Lung (tissue), 12 donors: ENCODE data around the gene RFPL1. TPM values are rescaled to one million over a fixed set of nuclear protein-coding genes. Genes with fewer than 3 reads are reported as not detected.

Experiments used
- ATAC-seq: fragments of 200-7000 bp; cut with Tn5 transposase; one replicate; pipeline ENCODE4 v1.9.1; 2020; ENCODE audit warnings: moderate number of reproducible peaks; ENCODE audit not compliant: insufficient read depth, low FRiP score
- DNase-seq, 3 donors: peaks; one replicate each; pipeline ENCODE4 v3.0.0-alpha.2; 2013 to 2017
- H3K27ac ChIP-seq, 2 donors: one replicate each; pipeline ENCODE4 v1.5.1; 2013; ENCODE audit warnings: mild to moderate bottlenecking in 2 of 2, moderate library complexity in 2 of 2, control low read depth in 1 of 2, inconsistent platforms in 1 of 2, low read depth in 1 of 2, low read length in 1 of 2
- H3K27me3 ChIP-seq, 3 donors: one replicate each; pipeline ENCODE4 v1.5.1; 2013; ENCODE audit warnings: low read length in 2 of 3; ENCODE audit not compliant: control insufficient read depth in 3 of 3, insufficient read depth in 3 of 3
- H3K36me3 ChIP-seq, 4 donors: one replicate each; pipeline ENCODE4 v1.5.1; 2013; ENCODE audit warnings: low read length in 4 of 4, mild to moderate bottlenecking in 1 of 4, moderate library complexity in 1 of 4; ENCODE audit not compliant: control insufficient read depth in 4 of 4, insufficient read depth in 4 of 4
- H3K4me1 ChIP-seq, 5 donors: one replicate each; pipeline ENCODE4 v1.5.1; 2013; ENCODE audit warnings: low read length in 5 of 5, mild to moderate bottlenecking in 2 of 5, moderate library complexity in 1 of 5; ENCODE audit not compliant: control insufficient read depth in 5 of 5, insufficient read depth in 5 of 5
- H3K4me3 ChIP-seq: one replicate; pipeline ENCODE4 v1.5.1; 2013; ENCODE audit warnings: mild to moderate bottlenecking, control low read depth, moderate library complexity
- H3K9ac ChIP-seq, 2 donors: one replicate each; pipeline ENCODE4 v1.5.1; 2013; ENCODE audit warnings: low read length in 2 of 2, control low read depth in 1 of 2; ENCODE audit not compliant: insufficient read depth in 1 of 2
- H3K9me3 ChIP-seq, 4 donors: one replicate each; pipeline ENCODE4 v1.5.1; 2013; ENCODE audit warnings: low read length in 3 of 4, mild to moderate bottlenecking in 1 of 4, moderate library complexity in 1 of 4; ENCODE audit not compliant: control insufficient read depth in 4 of 4, insufficient read depth in 3 of 4
- CTCF ChIP-seq: IDR thresholded peaks from 2 replicates; pipeline ENCODE4 v1.5.1; 2012; ENCODE audit warnings: mild to moderate bottlenecking; ENCODE audit errors: control extremely low read depth, extremely low read depth
- WGBS, 2 donors: extraction: QIAGEN DNeasy Blood & Tissue Kit; methylation state at CpG; one replicate each; pipeline ENCODE4 v1.1.7; 2013; 5-methylcytosine and 5-hydroxymethylcytosine counted together
- polyA plus RNA-seq, 2 donors: library from polyadenylated mRNA; stranded (reverse); fragments of 200-250 nt; gene quantifications; one replicate each; pipeline ENCODE4 v1.2.1, GENCODE V29; 2013
- total RNA-seq, 2 donors: library from RNA; depleted of rRNA in 1 of 2; stranded (reverse); fragments of >200 nt in 1 of 2; gene quantifications; one replicate each; pipeline ENCODE4 v1.2.1, GENCODE V29; 2014 to 2021
- donor health status: control.
- donor health status: control.
- donor health status: Bipolar disorder and iron deficiency.
- donor health status: healthy.
- donor health status: DM: yes; HTN: yes; CAD: no.

The RFPL1 gene
- total and polyA plus RNA-seq, 4 donors: not detected

GRCh38 chr22:29480262-29480511 is 41.8 kb downstream of the RFPL1 start:
- DNase-seq (no peak), ATAC-seq (no peak)
- peaks cover 0 to 25% (median 0%) of the 10 kb centered on the region in 5 donors for H3K4me1 ChIP-seq
- H3K9ac ChIP-seq: no peak overlapping the region
- peaks cover 3 to 19% (median 17%) of the 10 kb centered on the region in 3 donors for H3K27me3 ChIP-seq
- peaks cover 0 to 13% (median 0%) of the 10 kb centered on the region in 4 donors for H3K9me3 ChIP-seq
- TF ChIP-seq CTCF: no peak
- no peak overlapping the region for H3K4me3 ChIP-seq
- WGBS, 2 donors: 6% methylated on average over 39 of the region's 39 CpGs
- H3K36me3 ChIP-seq: no peaks in the 10 kb centered on the region
- no peak overlapping the region for H3K27ac ChIP-seq

GRCh38 chr22:29480512-29481264 is 42.3 kb downstream of the RFPL1 start:
- Histone ChIP-seq H3K27ac (no peak overlapping the region), H3K9ac (no peak overlapping the region), H3K36me3 (no peaks in the 10 kb centered on the region), H3K9me3 (peaks cover 0 to 16% (median 0%) of the 10 kb centered on the region in 4 donors), H3K4me1 (peaks cover 0 to 25% (median 0%) of the 10 kb centered on the region in 5 donors), H3K4me3 (no peak overlapping the region), H3K27me3 (peaks cover 3 to 19% (median 17%) of the 10 kb centered on the region in 3 donors)
- 13% methylated on average over 82 to 107 of the region's 107 CpGs for WGBS, 2 donors
- DNase-seq (peak; percentile 66 to 83 (median 76)), ATAC-seq (no peak)
- no peak for TF ChIP-seq CTCF

GRCh38 chr22:29481265-29482000 is 43.0 kb downstream of the RFPL1 start:
- no peaks in the 10 kb centered on the region for H3K36me3 ChIP-seq
- DNase-seq (peak in 2 of 3 donors; percentile 23 to 44), ATAC-seq (no peak)
- H3K4me1 ChIP-seq: peaks cover 0 to 25% (median 0%) of the 10 kb centered on the region in 5 donors
- H3K27me3 ChIP-seq: peaks cover 3 to 19% (median 17%) of the 10 kb centered on the region in 3 donors
- no peak overlapping the region for H3K27ac ChIP-seq
- 11 to 14% methylated on average over 15 of the region's 15 CpGs for WGBS, 2 donors
- no peak overlapping the region for H3K4me3 ChIP-seq
- TF ChIP-seq CTCF: no peak
- peaks cover 0 to 16% (median 0%) of the 10 kb centered on the region in 4 donors for H3K9me3 ChIP-seq
- no peak overlapping the region for H3K9ac ChIP-seq
